Epithelial cell of proximal tubule (primary cell): ENCODE measurements around the gene POMGNT2. TPM values are rescaled to one million over a fixed set of nuclear protein-coding genes. Genes with fewer than 3 reads are reported as not detected.

Source experiments
- DNase-seq: peaks from one replicate; pipeline ENCODE4 v3.0.0-alpha.2; 2011; ENCODE audit warnings: low read depth
- H3K4me3 ChIP-seq: 2 replicates; pipeline ENCODE4 v1.5.1; 2011; ENCODE audit warnings: low read depth, mild to moderate bottlenecking, low read length
- total RNA-seq: library from RNA; depleted of rRNA; stranded (reverse); fragments of >200 nt; gene quantifications from 2 replicates; pipeline ENCODE4 v1.2.3, GENCODE V29; 2015
- TF ChIP-seq, protein P1 (sequence below): conservative IDR thresholded peaks from 2 replicates; pipeline ENCODE4 v1.5.1; 2012; ENCODE audit warnings: low read depth, mild to moderate bottlenecking, low read length

POMGNT2 gene
- total RNA-seq, 1 donor from 2014 or later, result 16.1 TPM

DNA sequence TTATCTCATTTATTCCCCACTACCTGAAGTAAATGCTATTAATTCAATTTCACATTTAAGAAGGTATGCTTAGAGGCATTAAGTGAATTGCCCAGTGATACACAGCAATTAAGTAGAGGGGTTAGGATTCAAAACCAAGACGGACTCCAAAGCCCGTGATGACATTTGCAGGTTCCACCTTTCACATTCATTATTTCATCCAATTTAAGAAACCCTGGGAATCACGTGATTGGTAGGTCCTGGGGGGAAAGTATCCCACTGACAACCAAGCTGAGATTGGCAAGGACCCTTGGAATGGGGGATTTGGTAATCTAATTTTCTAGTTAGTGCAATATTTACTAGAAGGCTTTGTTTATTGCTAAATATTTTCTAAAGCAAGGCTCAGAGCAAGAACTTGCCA lies 1.8 kb downstream of the POMGNT2 start:
- no peak overlapping the region for H3K4me3 ChIP-seq
- no peak for DNase-seq
- TF ChIP-seq, protein P1, sequence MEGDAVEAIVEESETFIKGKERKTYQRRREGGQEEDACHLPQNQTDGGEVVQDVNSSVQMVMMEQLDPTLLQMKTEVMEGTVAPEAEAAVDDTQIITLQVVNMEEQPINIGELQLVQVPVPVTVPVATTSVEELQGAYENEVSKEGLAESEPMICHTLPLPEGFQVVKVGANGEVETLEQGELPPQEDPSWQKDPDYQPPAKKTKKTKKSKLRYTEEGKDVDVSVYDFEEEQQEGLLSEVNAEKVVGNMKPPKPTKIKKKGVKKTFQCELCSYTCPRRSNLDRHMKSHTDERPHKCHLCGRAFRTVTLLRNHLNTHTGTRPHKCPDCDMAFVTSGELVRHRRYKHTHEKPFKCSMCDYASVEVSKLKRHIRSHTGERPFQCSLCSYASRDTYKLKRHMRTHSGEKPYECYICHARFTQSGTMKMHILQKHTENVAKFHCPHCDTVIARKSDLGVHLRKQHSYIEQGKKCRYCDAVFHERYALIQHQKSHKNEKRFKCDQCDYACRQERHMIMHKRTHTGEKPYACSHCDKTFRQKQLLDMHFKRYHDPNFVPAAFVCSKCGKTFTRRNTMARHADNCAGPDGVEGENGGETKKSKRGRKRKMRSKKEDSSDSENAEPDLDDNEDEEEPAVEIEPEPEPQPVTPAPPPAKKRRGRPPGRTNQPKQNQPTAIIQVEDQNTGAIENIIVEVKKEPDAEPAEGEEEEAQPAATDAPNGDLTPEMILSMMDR, result no peak

DNA sequence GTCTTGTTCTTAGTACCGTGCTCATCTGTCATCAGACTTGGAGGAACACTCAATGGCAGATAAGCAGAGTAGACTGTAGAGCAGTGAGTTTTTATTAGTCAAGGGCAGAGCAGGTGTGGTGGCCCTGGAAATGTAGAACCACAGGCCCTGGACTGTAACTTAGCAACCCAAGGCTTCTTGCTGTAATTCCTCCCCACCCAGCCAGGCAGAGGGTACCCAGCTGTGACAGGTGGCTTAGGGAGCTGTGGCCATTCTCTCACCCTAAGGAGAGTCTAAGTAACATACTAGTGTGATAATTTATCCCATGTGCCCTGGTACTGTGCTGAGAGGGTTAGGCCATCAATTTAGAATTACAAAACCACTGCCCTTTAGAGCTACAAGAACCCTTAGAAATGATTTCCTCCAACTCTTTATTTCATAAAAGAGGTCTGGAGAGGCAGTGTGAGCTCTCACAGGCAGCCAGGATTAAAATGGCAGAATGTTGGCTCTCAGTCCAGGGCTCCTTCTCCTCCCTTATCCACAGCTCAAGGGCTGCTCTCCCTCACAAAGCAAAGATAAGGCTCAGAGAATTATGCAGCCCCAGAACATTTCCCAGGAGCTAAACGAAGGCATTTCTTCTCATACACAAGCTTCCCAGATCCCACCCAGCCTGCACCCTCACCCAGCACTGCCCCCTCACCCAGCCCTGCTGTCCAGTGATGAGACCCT lies 3.0 kb downstream of the POMGNT2 start:
- H3K4me3 ChIP-seq, result no peak overlapping the region
- DNase-seq, result no peak
- TF ChIP-seq, protein P1, result no peak

DNA sequence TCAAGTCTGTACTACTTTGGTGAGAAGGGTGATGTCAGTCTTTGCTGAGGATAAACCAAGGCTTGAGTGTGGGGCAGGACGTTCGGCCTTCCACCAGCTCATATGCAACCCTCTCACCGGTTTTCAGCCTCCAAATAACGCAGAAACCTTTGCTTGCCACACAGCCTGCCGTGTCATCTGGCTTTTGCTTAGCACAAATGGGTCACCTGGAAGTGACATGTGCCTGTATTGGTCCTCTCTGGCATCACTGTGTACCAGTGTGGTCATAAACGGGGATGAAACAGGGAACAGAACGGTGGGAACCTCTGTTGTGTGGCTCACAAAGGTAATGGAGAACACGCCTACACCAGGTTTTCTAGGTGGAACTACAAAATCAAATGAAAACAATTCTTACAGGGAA lies 7.1 kb downstream of the POMGNT2 start:
- no peak for DNase-seq
- TF ChIP-seq, protein P1, result no peak
- no peak overlapping the region for H3K4me3 ChIP-seq

DNA sequence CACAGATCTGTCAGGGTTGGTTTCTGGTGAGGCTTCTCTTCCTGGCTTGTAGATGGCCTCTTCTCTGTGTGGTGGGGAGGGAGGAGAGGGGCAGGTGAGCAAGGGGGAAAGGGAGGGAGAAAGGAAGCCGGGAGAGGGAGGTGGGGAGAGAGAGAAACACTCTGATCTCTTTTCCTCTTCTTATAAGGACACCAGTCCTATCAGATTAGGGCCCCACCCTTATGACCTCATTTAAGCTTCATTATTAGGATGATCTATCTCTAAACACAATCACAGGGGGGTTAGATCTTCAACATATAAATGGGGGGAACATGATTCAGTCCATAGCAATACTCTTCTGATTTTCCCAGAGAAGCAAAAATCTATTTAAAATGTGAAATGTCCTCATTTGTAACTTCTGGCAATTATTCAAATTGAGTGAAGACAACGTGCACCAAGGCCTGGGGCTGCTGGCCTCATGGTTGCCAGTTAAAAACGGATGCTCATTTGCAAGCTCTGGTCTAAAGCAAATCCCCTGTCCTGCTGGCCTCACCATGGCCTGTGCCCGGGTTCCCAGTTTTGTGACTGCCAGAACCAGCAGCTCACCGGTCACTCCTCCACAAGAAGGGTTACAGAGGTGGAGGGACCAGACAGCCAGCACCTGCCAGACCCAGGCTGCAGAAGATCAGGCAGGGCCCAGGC lies 8.3 kb downstream of the POMGNT2 start:
- no peak for DNase-seq
- TF ChIP-seq, protein P1, result no peak
- H3K4me3 ChIP-seq, result no peak overlapping the region

DNA sequence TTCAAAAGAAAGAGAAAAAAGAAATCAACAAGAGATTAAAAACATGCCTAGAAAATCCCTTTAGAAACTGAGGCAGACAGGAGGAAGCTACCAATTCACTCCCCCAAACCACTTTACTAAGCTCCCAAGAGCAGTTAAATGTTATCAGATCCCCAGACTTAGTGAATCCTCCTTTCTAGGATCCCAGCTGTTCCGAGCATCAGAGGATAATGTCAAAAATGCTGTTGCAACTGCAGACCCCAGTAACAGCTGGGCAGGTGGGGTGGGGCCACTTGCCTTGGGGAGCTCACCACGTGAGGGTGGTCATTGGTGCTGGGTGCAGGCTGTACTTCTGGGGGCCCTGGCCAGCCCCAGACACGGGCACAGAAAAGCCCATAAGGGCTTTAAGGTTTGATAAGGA lies 9.1 kb downstream of the POMGNT2 start:
- DNase-seq, result no peak
- TF ChIP-seq, protein P1, result no peak
- H3K4me3 ChIP-seq, result no peak overlapping the region

DNA sequence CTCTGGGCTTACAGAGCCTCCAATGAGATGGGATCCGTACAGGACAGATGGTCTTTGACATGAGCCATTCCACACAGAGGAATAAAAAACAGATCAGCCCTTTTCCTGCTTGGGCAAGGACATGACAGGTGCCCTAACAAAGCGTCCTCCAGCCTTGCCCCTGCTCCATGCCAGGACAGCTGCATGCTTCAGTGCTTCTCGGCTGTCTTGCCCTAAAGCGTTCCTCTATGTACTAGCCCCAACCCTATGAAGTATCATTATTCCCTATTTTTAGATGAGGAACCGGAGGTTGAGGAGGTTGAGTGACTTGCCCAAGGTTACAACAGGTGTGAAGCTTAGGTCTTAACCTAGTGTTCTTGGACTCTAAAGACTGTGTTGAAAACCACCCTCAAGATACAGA lies 10.5 kb downstream of the POMGNT2 start:
- TF ChIP-seq, protein P1, result no peak
- H3K4me3 ChIP-seq, result no peak overlapping the region
- no peak for DNase-seq

DNA sequence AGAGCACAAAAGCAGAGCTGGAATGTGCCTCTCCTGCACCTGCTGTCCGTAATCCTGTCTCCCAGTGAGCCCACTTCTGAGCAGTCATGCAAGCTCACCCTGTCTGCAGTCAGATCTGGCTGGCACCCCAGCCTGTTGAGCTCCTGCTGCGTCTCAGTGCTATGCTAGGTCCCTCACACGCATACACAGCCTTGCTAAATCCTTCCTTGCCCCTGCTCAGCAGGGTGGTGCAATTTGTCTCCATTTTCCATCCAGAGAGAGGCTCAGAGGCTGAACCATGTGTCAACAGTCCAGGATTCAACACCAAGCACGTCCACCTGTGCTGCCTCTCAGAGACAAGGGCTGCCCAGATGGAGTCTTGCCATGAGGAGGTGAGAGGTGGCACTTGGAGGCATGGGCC lies 11.0 kb downstream of the POMGNT2 start:
- no peak for DNase-seq
- no peak overlapping the region for H3K4me3 ChIP-seq
- TF ChIP-seq, protein P1, result no peak
